ENCODE data around the gene PBLD.
"Not testable (repeated sequence)": the region's sequence is repeated elsewhere in the genome, so short reads cannot be mapped to it uniquely, and the experiment has no call there.

Gene PBLD

DNA sequence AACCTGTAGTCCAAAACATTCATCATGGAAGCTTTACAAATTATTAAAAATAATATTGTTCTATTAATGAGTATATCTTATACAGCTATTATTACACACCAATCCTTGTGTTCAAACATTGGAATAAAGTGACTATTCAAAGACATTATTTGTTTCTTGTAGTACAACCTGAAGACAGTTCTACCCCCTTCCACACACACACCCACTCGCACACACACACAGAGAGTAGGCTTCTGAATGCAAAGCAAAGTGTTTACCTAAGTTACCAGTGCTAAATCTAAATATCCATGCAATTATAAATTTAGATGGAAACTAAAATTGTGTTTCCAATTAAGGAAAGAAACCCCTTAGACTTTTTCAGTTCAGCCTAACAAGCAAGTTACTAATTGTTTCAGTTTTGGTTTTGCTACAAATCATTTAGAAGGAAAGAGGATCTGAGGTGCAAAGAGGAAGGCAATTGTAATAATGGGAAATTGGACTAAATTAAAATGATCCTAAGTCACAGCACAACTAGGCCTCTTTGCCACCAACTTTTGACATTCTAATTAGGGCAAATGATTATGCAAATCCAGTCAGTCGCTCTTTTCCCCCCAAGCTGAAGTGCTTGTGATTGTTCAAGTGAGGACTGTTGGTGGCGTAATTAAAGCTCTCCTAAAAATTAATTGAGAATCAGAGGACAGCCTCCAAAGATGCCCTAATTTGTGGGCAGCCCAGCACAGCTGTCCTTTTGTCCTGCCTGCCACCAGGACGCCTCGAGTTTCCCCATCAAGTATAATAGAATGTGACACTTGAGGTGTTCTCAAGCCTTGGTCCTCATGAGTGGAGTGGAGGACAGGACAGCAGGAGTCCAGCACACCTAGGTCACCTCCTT, 80.9 kb downstream of the PBLD start:
- Histone ChIP-seq H3K36me3 (replicated peaks; ENCODE audit: low read depth, low read length) (no peaks in the 10 kb centered on the region), H3K27me3 (ENCODE audit: low read depth, low read length) (no peaks in the 10 kb centered on the region), H3K9ac (ENCODE audit: low read length) (peak overlapping the region; percentile 46; the same call in 1 of the 2 replicates), H3K9me3 (ENCODE audit: insufficient read depth, low read length) (no peaks in the 10 kb centered on the region), H3K4me1 (ENCODE audit: low read length) (peaks cover 20% of the 10 kb centered on the region), H3K4me2 (ENCODE audit: low read length) (peak overlapping the region; percentile 65), H4K20me1 (ENCODE audit: insufficient read depth, low read length) (no peaks in the 10 kb centered on the region), H3K4me3 (ENCODE audit: low read length) (peak overlapping the region; percentile 47), H3K79me2 (ENCODE audit: low read length) (no peaks in the 10 kb centered on the region), H2AFZ (ENCODE audit: low read depth, low read length) (no peak overlapping the region), H3K27ac (ENCODE audit: low read length) (peak overlapping the region; percentile 63)
- TF ChIP-seq EZH2phosphoT487 (IDR thresholded peaks at IDR 0.05; ENCODE audit: low read depth) (no peak), CTCF (IDR thresholded peaks at IDR 0.05; ENCODE audit: low read depth, low read length) (no peak)

DNA sequence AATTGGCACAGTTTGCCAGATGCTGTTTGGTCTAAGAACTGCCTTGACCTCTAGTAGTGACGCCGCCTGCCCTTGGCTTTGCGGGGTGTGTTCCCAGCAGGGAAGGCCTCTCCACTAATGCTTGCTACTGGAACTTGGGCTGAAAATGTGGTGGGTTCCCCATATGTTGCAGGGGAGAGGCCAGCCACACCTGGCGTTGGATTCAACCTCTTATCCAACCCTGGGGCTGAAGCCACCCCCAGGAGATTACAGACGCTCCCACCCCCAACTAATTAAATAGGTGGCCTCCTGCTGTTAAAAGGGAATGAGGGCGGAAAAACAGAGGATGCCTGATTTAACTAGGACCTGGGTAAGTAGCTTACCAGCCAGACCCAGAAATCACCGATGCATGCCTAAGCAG, 81.6 kb downstream of the PBLD start:
- H3K4me1 ChIP-seq (ENCODE audit: low read length): peaks cover 20% of the 10 kb centered on the region
- no peak overlapping the region for H3K27ac ChIP-seq (ENCODE audit: low read length)
- H3K79me2 ChIP-seq (ENCODE audit: low read length): no peaks in the 10 kb centered on the region
- no peaks in the 10 kb centered on the region for H3K9me3 ChIP-seq (ENCODE audit: insufficient read depth, low read length)
- H3K27me3 ChIP-seq (ENCODE audit: low read depth, low read length): no peaks in the 10 kb centered on the region
- peak overlapping the region; percentile 65; the same call in 1 of the 2 replicates for H3K4me2 ChIP-seq (ENCODE audit: low read length)
- H3K9ac ChIP-seq (ENCODE audit: low read length): no peak overlapping the region
- H3K36me3 ChIP-seq (replicated peaks; ENCODE audit: low read depth, low read length): no peaks in the 10 kb centered on the region
- no peak overlapping the region for H3K4me3 ChIP-seq (ENCODE audit: low read length)
- TF ChIP-seq CTCF (IDR thresholded peaks at IDR 0.05; ENCODE audit: low read depth, low read length) (no peak), EZH2phosphoT487 (IDR thresholded peaks at IDR 0.05; ENCODE audit: low read depth) (no peak)
- H4K20me1 ChIP-seq (ENCODE audit: insufficient read depth, low read length): no peaks in the 10 kb centered on the region
- H2AFZ ChIP-seq (ENCODE audit: low read depth, low read length): no peak overlapping the region

DNA sequence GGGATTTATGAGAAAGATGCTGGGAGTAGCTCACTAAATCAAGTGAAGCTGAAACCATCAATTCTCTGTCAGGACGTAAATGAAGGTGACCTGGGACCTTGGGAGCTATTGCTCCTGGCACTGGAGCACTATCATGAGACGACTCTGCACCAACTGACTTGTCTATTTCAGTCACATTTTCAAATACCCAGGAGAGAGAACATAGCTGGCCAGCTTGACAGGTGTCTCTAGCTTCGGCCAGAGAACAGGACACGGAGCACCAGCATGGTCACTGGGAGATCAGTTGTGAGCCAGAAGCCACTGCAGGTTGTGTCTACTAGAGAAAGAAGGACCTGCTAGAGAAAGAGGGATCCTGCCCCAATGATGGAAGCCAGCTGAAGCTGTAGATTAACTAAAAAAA, 83.4 kb downstream of the PBLD start:
- no peaks in the 10 kb centered on the region for H3K9me3 ChIP-seq (ENCODE audit: insufficient read depth, low read length)
- H3K4me1 ChIP-seq (ENCODE audit: low read length): peaks cover 20% of the 10 kb centered on the region
- no peak overlapping the region for H3K9ac ChIP-seq (ENCODE audit: low read length)
- H3K27me3 ChIP-seq (ENCODE audit: low read depth, low read length): no peaks in the 10 kb centered on the region
- no peaks in the 10 kb centered on the region for H4K20me1 ChIP-seq (ENCODE audit: insufficient read depth, low read length)
- H3K27ac ChIP-seq (ENCODE audit: low read length): no peak overlapping the region
- no peak overlapping the region for H3K4me3 ChIP-seq (ENCODE audit: low read length)
- no peaks in the 10 kb centered on the region for H3K79me2 ChIP-seq (ENCODE audit: low read length)
- H2AFZ ChIP-seq (ENCODE audit: low read depth, low read length): no peak overlapping the region
- TF ChIP-seq EZH2phosphoT487 (IDR thresholded peaks at IDR 0.05; ENCODE audit: low read depth): no peak
- no peak for TF ChIP-seq CTCF (IDR thresholded peaks at IDR 0.05; ENCODE audit: low read depth, low read length)
- no peak overlapping the region for H3K4me2 ChIP-seq (ENCODE audit: low read length)
- no peaks in the 10 kb centered on the region for H3K36me3 ChIP-seq (replicated peaks; ENCODE audit: low read depth, low read length)

DNA sequence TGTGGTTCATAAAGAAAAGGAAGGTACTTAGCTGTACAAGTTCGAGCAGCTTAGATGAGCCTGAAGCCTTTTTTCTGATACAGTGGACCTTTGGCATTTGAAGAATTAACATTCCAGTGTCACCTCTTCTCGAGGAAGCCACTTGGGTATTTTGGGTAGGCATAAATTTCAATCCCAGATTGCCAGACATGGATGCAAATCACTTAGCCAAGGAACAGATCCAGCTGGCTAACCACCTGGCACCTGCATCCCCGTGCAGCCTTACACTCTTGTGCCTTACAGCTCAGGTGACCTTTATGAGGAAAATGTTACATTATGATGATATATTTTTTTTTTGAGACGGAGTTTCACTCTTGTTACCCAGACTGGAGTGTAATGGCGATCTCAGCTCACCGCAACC, 84.8 kb downstream of the PBLD start:
- Histone ChIP-seq H3K9me3 (ENCODE audit: insufficient read depth, low read length) (no peaks in the 10 kb centered on the region), H3K27ac (ENCODE audit: low read length) (no peak overlapping the region), H3K4me1 (ENCODE audit: low read length) (peaks cover 20% of the 10 kb centered on the region), H3K4me2 (ENCODE audit: low read length) (no peak overlapping the region), H3K79me2 (ENCODE audit: low read length) (no peaks in the 10 kb centered on the region), H3K9ac (ENCODE audit: low read length) (no peak overlapping the region), H3K4me3 (ENCODE audit: low read length) (no peak overlapping the region), H4K20me1 (ENCODE audit: insufficient read depth, low read length) (no peaks in the 10 kb centered on the region), H3K36me3 (replicated peaks; ENCODE audit: low read depth, low read length) (no peaks in the 10 kb centered on the region), H2AFZ (ENCODE audit: low read depth, low read length) (no peak overlapping the region), H3K27me3 (ENCODE audit: low read depth, low read length) (no peaks in the 10 kb centered on the region)
- TF ChIP-seq EZH2phosphoT487 (IDR thresholded peaks at IDR 0.05; ENCODE audit: low read depth) (no peak), CTCF (IDR thresholded peaks at IDR 0.05; ENCODE audit: low read depth, low read length) (no peak)

GRCh38 chr10:68246397-68246796, 86.3 kb downstream of the PBLD start:
- not testable (repeated sequence) for H3K36me3 ChIP-seq (replicated peaks; ENCODE audit: low read depth, low read length); H3K79me2 ChIP-seq (ENCODE audit: low read length); H3K27me3 ChIP-seq (ENCODE audit: low read depth, low read length); H4K20me1 ChIP-seq (ENCODE audit: insufficient read depth, low read length); H3K4me2 ChIP-seq (ENCODE audit: low read length); H2AFZ ChIP-seq (ENCODE audit: low read depth, low read length); H3K9ac ChIP-seq (ENCODE audit: low read length); H3K4me1 ChIP-seq (ENCODE audit: low read length); H3K4me3 ChIP-seq (ENCODE audit: low read length); H3K9me3 ChIP-seq (ENCODE audit: insufficient read depth, low read length); H3K27ac ChIP-seq (ENCODE audit: low read length)

Measured in OCI-LY3 (cell line).